Left lung (tissue), 10 donors: ENCODE data around the gene CCL4. TPM values are rescaled to one million over a fixed set of nuclear protein-coding genes. Genes with fewer than 3 reads are reported as not detected.
A peak's percentile ranks its signal among the peaks of the same experiment; 100 is the strongest.
"Not testable (repeated sequence)": the region's sequence is repeated elsewhere in the genome, so short reads cannot be mapped to it uniquely, and the experiment has no call there.

Source experiments
- ATAC-seq: fragments of 200-7000 bp; cut with Tn5 transposase; one replicate; pipeline ENCODE4 v1.9.1; 2020; ENCODE audit warnings: moderate library complexity
- DNase-seq, 4 donors: peaks; one replicate each; pipeline ENCODE4 v3.0.0-alpha.2; 2013 to 2020
- H3K27ac ChIP-seq, 2 donors: fragments of 200-600 bp; sonication (generic) in 1 of 2; one replicate each; pipeline versions ENCODE4 v1.5.0 to v1.8.0; 2020 to 2021
- H3K27me3 ChIP-seq, 2 donors: fragments of 200-600 bp; sonication (generic) in 1 of 2; one replicate each; pipeline versions ENCODE4 v1.5.0 to v1.8.0; 2020 to 2021
- H3K36me3 ChIP-seq, 2 donors: fragments of 200-600 bp; sonication (generic) in 1 of 2; one replicate each; pipeline versions ENCODE4 v1.5.0 to v1.8.0; 2020 to 2021
- H3K4me1 ChIP-seq, 2 donors: fragments of 200-600 bp; one replicate each; pipeline ENCODE4 v1.8.0; 2021
- H3K4me3 ChIP-seq, 2 donors: fragments of 200-600 bp; sonication (generic) in 1 of 2; one replicate each; pipeline versions ENCODE4 v1.5.0 to v1.8.0; 2020 to 2021; ENCODE audit warnings: mild to moderate bottlenecking in 1 of 2
- H3K9me3 ChIP-seq, 2 donors: fragments of 200-600 bp; sonication (generic) in 1 of 2; one replicate each; pipeline versions ENCODE4 v1.5.0 to v1.8.0; 2020 to 2021
- intact Hi-C, 2 donors: fragments of 100-400 bp; cut with DNase I; formaldehyde crosslinking; loops; one replicate each; pipeline versions ENCODE4 v1.11.2 to v1.14.2; 2022
- polyA plus RNA-seq, 6 donors: library from polyadenylated mRNA; unstranded; fragments of 120-200 nt; gene quantifications; one replicate each; pipeline ENCODE4 v1.2.1, GENCODE V29; 2013; ENCODE audit not compliant: insufficient read length in 6 of 6
- total RNA-seq, 2 donors: library from RNA; stranded (reverse); fragmentation: NEBNext Ultra II Directional; extraction: Animal tissue kit (Norgen Biotek cat#: 25700); gene quantifications; one replicate each; pipeline ENCODE4 v1.2.1, GENCODE V29; 2021
- TF ChIP-seq, protein P1 (sequence below), 2 donors: fragments of 200-600 bp; sonication (generic) in 1 of 2; IDR thresholded peaks; one replicate each; pipeline versions ENCODE4 v1.5.0 to v1.8.0; 2021; ENCODE audit warnings: antibody characterized with exemption in 2 of 2
- donor health status: DM: no; HTN: yes; CAD: no.
- donor health status: DM: no; HTN: no; CAD: no.

CCL4 gene
- total and polyA plus RNA-seq, 8 donors: 0.72 to 62.0 (median 6.6) TPM

DNA sequence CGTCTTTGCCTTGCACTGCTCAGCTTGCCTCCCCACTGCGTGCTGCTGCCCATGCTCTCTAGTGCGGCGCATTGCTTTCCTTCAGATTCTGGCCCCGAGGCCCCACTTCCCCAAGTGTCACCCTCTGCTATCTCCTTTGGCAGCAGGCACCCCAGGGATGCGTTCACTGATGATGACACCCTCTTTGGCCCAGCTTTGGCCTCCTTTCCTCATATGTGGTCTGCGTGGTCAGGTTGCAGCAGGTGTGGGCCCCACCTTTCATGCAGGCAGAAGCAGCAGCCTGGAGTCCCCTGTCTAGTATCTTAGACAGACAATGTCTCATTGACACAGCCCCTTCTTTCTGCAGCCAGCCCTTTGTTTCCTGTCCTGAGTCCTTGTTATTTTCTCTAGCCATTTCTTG, 8.9 kb upstream of the CCL4 start:
- H3K9me3 ChIP-seq: no peaks in the 10 kb centered on the region
- no peaks in the 10 kb centered on the region for H3K36me3 ChIP-seq
- H3K4me1 ChIP-seq: peaks cover 0 to 26% of the 10 kb centered on the region in 2 donors
- intact Hi-C loops: no loop called here
- DNase-seq: no peak
- ATAC-seq: no peak
- no peaks in the 10 kb centered on the region for H3K27me3 ChIP-seq
- H3K27ac ChIP-seq: no peak overlapping the region
- H3K4me3 ChIP-seq: no peak overlapping the region
- TF ChIP-seq, protein P1, sequence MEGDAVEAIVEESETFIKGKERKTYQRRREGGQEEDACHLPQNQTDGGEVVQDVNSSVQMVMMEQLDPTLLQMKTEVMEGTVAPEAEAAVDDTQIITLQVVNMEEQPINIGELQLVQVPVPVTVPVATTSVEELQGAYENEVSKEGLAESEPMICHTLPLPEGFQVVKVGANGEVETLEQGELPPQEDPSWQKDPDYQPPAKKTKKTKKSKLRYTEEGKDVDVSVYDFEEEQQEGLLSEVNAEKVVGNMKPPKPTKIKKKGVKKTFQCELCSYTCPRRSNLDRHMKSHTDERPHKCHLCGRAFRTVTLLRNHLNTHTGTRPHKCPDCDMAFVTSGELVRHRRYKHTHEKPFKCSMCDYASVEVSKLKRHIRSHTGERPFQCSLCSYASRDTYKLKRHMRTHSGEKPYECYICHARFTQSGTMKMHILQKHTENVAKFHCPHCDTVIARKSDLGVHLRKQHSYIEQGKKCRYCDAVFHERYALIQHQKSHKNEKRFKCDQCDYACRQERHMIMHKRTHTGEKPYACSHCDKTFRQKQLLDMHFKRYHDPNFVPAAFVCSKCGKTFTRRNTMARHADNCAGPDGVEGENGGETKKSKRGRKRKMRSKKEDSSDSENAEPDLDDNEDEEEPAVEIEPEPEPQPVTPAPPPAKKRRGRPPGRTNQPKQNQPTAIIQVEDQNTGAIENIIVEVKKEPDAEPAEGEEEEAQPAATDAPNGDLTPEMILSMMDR (IDR thresholded peaks at IDR 0.05): no peak

DNA sequence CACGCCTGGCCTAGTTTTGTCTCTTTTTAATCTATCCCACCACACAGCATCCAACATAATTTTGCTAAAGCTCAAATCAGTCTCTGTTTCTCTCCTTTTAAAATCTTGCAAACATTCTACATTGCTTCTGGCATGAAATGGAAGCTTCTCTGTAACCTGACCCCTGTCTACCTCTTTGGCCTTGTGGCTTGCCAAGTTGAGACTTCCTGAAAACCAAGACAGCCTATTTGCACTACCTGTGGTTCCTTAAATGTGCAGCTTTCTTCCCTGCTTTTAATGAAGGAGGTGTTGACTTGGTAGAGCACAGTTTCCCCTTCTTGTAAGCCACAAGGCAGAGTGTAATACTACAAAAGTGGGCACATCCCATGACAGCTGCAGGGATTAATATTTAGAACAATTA, 7.6 kb upstream of the CCL4 start:
- intact Hi-C loops: no loop called here
- TF ChIP-seq, protein P1 (IDR thresholded peaks at IDR 0.05): no peak
- no peaks in the 10 kb centered on the region for H3K27me3 ChIP-seq
- H3K27ac ChIP-seq: no peak overlapping the region
- DNase-seq (no peak), ATAC-seq (no peak)
- no peak overlapping the region for H3K4me3 ChIP-seq
- no peaks in the 10 kb centered on the region for H3K36me3 ChIP-seq
- no peaks in the 10 kb centered on the region for H3K9me3 ChIP-seq
- peaks cover 0 to 15% of the 10 kb centered on the region in 2 donors for H3K4me1 ChIP-seq

DNA sequence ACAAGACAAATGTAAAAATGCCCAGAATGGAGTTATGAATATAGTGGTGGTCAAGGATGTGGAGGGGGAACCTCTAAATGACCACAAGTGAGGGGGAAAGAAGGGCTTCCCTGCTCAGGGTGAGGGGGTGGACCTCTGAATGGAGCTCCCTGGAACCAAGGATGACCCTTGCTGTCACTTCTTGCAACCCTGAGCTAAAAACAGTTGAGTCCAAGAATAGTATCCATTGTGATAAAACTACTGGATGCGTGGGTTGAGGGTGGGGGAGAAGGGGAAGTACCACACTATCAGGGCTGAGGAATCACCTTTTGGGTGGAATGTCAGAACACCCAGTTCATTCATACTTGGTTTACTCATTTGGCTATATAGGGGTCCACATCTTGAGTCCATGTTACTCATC, 4.6 kb upstream of the CCL4 start:
- intact Hi-C loops, H3K4me1 ChIP-seq, H3K4me3 ChIP-seq, H3K27ac ChIP-seq, H3K9me3 ChIP-seq, H3K27me3 ChIP-seq, H3K36me3 ChIP-seq, ATAC-seq, DNase-seq: not testable (repeated sequence)

DNA sequence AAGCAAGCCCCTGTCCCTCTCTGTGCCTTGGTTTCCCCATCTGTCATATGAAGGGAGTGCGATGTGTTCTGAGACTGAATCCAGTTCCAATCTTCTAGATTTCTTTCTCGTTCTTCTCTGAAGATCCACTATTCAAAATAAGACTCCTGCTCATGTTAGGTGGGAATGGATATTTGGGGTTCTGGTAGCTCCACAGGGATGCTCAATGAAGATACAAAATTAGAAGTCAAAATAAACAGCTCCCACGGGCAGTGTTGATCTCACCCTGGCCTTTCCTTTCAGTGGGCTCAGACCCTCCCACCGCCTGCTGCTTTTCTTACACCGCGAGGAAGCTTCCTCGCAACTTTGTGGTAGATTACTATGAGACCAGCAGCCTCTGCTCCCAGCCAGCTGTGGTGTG, 619 bp downstream of the CCL4 start:
- peak overlapping the region in 1 of 2 donors; percentile 36 for H3K4me3 ChIP-seq
- DNase-seq, intact Hi-C loops, H3K27me3 ChIP-seq, H3K36me3 ChIP-seq, ATAC-seq, H3K9me3 ChIP-seq: not testable (repeated sequence)
- H3K4me1 ChIP-seq: peaks cover 0 to 51% of the 10 kb centered on the region in 2 donors
- peak overlapping the region in 1 of 2 donors; percentile 77 for H3K27ac ChIP-seq

DNA sequence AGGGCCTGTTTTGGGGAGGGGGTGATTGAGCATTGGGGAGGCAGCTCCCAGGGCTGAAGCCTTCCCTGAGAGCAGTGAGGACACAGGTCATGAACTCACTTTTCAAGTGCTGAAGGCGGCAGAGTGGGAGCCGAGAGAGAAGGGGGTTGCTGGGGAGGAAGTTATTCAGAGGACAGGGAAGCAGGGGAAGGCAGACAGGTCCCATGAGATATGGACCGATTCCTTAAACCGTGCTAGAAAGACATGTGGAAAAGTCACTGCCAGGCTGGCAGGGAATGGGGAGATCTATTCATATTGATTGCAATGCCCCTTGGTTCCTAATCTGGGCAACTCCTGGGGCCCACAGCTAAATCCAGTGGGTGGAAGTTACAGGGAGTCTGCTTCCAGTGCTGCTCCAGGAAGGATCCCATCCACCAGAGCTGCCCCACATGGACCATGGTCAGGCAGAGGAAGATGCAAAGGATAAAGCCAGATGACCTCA, 1.1 kb downstream of the CCL4 start:
- no peaks in the 10 kb centered on the region for H3K27me3 ChIP-seq
- intact Hi-C loops: no loop called here
- no peaks in the 10 kb centered on the region for H3K9me3 ChIP-seq
- H3K4me3 ChIP-seq: peak overlapping the region in 1 of 2 donors; percentile 36
- peak overlapping the region in 1 of 2 donors; percentile 77 for H3K27ac ChIP-seq
- H3K36me3 ChIP-seq: no peaks in the 10 kb centered on the region
- peaks cover 0 to 51% of the 10 kb centered on the region in 2 donors for H3K4me1 ChIP-seq
- TF ChIP-seq, protein P1 (IDR thresholded peaks at IDR 0.05): no peak
- ATAC-seq (peak; percentile 26), DNase-seq (no peak)

DNA sequence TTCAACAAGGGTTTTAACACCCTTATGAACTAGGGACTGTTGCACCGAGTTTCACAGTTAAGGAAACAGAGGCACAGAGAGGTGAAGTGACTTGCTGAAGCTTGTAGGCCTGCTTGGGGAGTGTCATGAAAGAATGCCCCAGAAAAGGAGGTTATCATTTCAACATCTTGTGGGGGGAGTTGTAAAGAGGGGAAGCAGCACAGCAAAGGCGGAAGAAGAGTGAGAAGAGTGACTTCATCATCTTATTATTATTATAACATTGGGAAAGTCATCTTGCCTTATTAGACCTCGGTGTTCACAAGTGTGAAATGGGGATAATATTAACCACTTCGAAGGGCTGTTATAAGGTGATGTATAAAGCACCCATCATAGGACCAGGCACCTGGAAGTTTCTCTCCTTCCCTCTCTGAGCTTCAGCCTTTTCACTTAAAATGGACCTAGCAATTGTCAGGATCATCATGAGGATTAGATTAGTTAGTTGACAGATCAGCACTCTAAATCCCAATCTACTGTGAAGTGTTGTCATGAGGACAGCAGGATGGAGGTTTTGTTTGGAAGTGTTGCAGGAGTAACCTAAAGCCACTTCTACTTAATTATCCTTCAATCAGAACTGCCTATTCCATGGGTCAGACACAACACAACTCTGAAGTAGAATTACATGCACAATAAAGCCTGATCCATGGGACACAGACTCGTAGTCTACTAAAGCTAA, 2.3 kb downstream of the CCL4 start:
- DNase-seq: no peak
- Histone ChIP-seq H3K27ac (peak overlapping the region in 1 of 2 donors; percentile 77), H3K4me3 (peak overlapping the region in 1 of 2 donors; percentile 36), H3K4me1 (peaks cover 0 to 51% of the 10 kb centered on the region in 2 donors), H3K36me3 (no peaks in the 10 kb centered on the region), H3K27me3 (no peaks in the 10 kb centered on the region), H3K9me3 (no peaks in the 10 kb centered on the region)
- intact Hi-C loops: no loop called here
- ATAC-seq: no peak
- TF ChIP-seq, protein P1 (IDR thresholded peaks at IDR 0.05): no peak
